ENCODE results near the gene ARMCX6. TPM values are rescaled to one million over a fixed set of nuclear protein-coding genes. Genes with fewer than 3 reads are reported as not detected.

The ARMCX6 gene
- polyA plus RNA-seq, 4 donors: 6.5 to 85.9 (median 18.3) TPM

Other genes starting within 250 kb of the ARMCX6 start
- gene BTK, start 231.8 kb downstream of the ARMCX6 start, polyA plus RNA-seq: 1 to 10 TPM in 3 of 4 donors, under 1 TPM in 1; 0.22 to 4.9 (median 3.3) TPM
- 1,000 to 10,000 TPM; 1,312 to 3,526 (median 2,470) TPM for gene RPL36A, start 227.0 kb downstream of the ARMCX6 start, polyA plus RNA-seq
- gene GLA, start 210.1 kb downstream of the ARMCX6 start, polyA plus RNA-seq: 100 to 1,000 TPM in 1 of 4 donors, 10 to 100 TPM in 3; 15.9 to 286 (median 33.6) TPM
- gene HNRNPH2, start 209.8 kb downstream of the ARMCX6 start, polyA plus RNA-seq: 100 to 1,000 TPM in 1 of 4 donors, 10 to 100 TPM in 3; 60.2 to 124 (median 72.0) TPM
- 10 to 100 TPM in 1 of 4 donors, 1 to 10 TPM in 3; 1.4 to 16.2 (median 3.4) TPM for gene ARMCX4, start 132.5 kb downstream of the ARMCX6 start, polyA plus RNA-seq
- gene ARMCX1, start 67.5 kb downstream of the ARMCX6 start, polyA plus RNA-seq: 10 to 100 TPM in 2 of 4 donors, 1 to 10 TPM in 2; 2.2 to 40.6 (median 8.0) TPM
- gene ARMCX3, start 5.2 kb upstream of the ARMCX6 start, polyA plus RNA-seq: 10 to 100 TPM in 2 of 4 donors, 1 to 10 TPM in 2; 8.9 to 95.1 (median 18.7) TPM
- 10 to 100 TPM in 2 of 4 donors, under 1 TPM in 2; 0.45 to 34.4 (median 5.4) TPM for gene ARMCX2, start 41.9 kb upstream of the ARMCX6 start, polyA plus RNA-seq